SW 1271 (cell line): ENCODE data around the gene TMEM176B.

Experiments
- DNase-seq, 2 experiments: peaks; one replicate each; lab custom pipeline; 2025; lab: John Stamatoyannopoulos, UW

Gene TMEM176B

DNA sequence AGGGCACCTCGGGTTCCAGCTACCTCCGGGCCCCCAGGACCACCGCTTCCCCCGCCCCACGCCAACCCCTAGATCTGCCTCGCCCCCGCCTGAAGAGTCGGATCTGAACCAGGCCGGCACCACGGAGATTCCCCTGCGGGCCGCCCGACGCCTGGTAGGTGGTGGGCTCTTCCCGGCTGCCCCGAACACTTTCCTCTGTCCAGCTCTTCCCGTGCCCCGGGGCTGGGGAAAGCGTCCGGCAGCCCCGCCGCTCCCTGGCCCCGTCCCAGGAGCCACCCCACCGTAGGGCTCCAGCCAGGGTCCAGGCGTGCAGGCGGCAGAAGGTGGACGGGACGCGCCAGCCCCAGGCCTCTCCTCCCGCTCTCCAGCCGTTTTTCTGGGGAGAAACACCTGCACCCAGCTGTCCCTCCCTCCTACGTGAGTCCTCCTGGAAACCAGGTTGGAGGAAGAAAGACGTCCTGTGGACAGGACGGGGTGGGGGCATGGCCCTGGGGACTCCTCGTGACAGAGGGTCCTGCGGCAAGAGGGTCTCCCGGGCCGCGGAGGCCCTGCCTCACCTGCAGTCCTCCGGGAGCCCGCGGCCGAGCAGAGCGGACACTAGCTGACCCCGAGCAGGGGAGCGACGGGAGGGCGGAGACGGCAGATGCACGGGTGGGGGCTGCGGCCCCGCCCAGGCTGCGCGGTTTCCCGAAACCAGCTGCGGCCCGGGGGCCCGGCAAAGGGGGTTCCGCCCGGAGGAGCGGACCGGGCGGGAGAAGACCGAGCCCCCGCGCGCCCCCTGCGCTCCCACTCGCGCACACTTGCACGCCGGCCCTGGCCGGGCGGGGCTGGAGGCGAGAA is at the start of gene TMEM176B:
Gene TMEM176B (minus strand): TSS at position 624 of the 840 bp plus-strand sequence. CDS start 3,795 bp downstream, outside the sequence.
- DNase-seq: no peak

- DNase-seq: no peak
Measured at GRCh38 chr7:150849204-150849775, 49.1 kb upstream of the TMEM176B start.

DNA sequence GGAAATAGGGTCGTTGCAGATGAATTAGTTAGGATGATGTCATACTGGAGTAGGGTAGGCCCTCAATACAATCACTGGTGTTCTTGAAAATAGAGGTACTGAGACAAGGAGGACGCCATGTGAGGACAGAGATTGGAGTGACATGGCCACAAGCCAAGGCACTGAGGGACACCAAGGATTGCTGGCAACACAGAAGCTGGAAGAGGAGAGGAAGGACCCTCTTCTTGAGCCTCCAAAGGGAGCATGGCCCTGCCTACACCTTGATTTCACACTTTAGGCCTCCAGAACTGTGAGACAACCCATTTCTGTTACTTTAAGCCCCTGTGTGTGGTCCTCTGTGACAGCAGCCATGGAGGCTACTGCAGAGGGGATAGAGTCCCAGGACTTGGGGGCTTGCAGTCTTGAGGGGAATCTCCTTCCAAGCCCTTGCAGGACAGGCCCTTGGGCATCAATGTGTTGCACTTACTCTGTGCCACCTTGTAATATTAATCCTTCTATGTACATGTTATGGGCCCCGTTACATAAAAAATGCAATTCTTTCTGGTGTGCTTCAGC is 48.5 kb upstream of the TMEM176B start:
- DNase-seq: no peak

DNA sequence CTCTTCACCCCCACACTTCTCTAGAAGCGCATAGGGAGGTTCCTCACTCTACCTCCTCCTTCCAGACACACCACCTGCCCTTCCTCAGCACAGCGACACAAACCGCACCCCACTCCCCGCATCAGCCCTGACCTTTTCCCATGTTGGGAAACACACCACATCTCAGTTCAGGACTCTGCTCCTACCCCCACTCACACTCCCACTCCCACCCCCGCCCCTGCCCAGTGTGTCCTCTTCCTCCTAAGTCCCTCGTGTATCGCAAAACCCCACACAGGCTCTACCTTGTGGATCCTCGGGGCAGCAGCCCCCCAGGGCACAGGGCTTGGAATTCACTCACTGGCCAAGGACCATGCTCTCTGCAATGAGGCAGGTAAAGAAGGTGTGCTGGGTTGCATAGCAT is 47.9 kb upstream of the TMEM176B start:
- DNase-seq: no peak

DNA sequence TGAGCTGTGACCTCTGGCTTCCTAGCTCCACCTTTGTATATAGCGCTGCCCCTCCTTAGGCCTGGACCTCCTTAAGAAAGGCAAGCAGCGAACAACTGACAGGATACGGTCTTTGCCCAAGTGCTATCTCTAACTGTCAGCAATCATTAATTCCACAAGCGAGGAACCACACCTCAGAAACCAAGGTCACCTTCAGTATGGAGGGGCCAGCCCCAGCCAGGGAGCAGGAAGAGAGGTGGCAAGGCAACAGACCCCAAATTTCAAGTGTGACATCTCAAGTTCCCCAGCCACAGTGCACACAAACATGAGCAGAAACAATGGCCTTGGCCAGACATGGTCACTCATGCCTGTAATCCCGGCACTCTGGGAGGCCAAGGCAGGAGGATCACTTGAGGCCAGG is 47.4 kb upstream of the TMEM176B start:
- DNase-seq: no peak

DNA sequence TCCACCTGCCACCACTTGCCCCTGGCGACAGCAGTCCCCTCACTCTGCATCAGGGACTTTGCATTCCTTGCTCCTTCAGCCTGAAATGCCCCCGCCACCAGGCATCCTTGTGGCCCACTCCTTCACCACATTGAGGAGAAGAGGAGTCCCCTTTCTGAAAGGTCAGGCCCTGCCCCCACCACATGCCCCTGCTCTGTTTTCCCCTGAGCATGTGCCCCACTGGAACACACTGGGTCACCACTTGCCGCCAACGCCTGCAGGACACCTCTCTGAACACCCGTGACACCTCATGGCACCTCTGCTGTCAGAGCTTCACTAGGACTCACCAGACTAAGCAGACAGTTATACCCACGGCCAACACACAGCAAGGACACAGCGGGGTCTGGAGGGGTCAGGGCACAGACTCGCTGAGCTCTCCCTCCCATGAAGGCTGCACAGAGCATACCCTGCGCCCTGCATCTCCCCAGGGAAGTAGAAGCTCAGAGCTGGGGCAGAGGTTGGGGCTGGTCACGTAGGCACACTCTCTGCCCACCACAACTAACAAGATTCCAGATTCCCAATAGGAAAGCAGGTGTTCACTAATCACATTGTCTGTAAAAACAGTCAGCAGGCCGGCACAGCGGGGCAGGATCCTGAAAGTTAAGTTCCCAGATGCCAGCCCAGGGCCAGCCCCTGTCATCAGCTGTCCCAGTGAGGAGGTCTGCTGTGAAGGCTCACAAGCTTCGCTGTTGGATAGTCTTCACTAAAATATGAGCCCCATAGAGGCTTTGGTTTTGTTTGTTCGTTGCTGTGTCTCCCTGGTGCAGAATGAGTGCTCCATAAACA is 46.3 kb upstream of the TMEM176B start:
- no peak for DNase-seq

- no peak for DNase-seq
Measured at GRCh38 chr7:150845421-150845861, 45.3 kb upstream of the TMEM176B start.

- DNase-seq: no peak
Measured at GRCh38 chr7:150842716-150843115, 42.6 kb upstream of the TMEM176B start.

- DNase-seq: no peak
Measured at GRCh38 chr7:150842018-150842417, 41.9 kb upstream of the TMEM176B start.

GRCh38 chr7:150838965-150839650 is 38.9 kb upstream of the TMEM176B start:
- no peak for DNase-seq

- DNase-seq: no peak
Measured at GRCh38 chr7:150835702-150836280, 35.6 kb upstream of the TMEM176B start.

GRCh38 chr7:150835019-150835418 is 34.9 kb upstream of the TMEM176B start:
- DNase-seq: no peak

- no peak for DNase-seq
Measured at GRCh38 chr7:150831851-150832250, 31.7 kb upstream of the TMEM176B start.

DNA sequence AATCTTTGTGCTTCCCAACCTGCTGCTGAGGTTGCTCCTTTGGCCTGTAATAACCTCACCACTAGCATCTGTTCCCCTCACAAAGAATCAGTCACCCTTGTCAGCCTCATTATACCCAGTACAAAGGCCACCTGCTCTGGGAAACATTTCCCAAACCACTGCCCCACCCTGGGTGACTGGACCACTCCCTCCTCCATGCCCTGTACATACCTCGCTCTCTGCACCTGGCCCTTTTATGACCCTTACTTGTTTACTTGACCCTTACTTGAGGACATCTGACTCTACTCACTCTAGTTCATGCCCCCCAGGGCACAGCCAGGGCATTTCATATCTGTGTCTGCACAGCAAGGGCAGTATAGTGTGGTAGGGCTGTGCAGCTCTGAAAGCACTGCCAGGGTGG is 30.8 kb upstream of the TMEM176B start:
- DNase-seq: no peak

DNA sequence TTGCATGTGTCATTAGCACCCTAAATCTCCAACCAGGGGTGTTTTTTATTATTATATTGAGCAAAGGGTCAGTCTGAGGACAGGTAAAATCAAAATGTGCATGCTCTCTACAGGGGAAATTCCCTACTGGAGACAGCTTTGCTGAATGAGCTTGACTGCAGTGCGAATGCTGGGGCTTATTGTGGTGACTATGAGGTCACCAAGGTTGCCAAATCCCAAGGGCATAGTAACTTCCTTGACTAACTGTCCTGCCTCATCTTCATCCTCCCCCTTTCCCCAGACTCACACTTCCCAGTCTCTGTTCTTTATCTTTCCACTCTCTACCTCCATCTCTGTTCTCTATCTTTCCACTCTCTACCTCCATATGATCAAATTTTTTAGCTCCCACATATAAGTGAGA is 29.3 kb upstream of the TMEM176B start:
- no peak for DNase-seq

- no peak for DNase-seq
Measured at GRCh38 chr7:150828384-150828783, 28.2 kb upstream of the TMEM176B start.

- DNase-seq: no peak
Measured at GRCh38 chr7:150826061-150826849, 26.1 kb upstream of the TMEM176B start.

DNA sequence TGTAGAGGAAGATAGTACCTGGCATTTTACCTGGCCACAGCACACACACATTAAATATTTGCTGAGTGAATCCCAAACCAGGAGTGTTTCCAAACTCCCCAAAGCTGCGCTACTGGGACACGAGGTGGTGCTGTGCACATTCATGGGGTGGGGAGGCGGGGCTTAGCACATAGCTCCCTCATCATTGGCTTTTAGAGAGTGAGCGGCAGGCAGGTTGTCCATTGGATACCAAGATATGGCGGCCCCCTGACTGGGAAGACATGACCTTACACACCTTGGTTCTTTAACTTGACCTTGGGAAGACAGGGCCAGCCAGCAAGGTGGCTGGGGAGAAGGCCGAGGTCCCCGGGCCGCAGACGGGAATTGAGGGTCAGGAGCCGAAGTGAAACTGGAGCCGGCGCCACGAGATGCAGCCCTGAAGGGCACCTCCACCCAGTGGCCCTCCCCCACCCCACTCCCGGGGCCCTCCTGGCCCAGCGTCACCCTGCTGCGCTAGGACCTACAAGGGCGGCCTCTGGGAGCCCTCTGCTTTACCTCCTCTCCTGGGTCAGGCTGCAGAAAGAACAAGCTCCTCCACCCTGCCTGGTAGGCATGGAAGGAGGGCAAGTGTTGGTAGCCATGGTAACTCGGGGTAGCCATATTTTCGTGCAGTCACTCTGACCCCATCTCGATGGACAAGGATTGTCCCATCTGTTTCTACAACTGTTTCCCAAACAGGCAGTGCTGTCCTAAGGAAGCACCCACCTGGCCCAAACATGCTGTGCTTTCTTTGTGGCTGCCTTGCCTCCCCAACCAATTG is 24.4 kb upstream of the TMEM176B start:
- DNase-seq: no peak

GRCh38 chr7:150823484-150824126 is 23.4 kb upstream of the TMEM176B start:
- DNase-seq: no peak
